HG02840 (cell line): ENCODE results near the gene CCDC85C.

Experiments used
- ATAC-seq: cut with Tn5 transposase; IDR thresholded peaks from one replicate; pipeline ENCODE4 v1.9.1; 2021; ENCODE audit warnings: mild to moderate bottlenecking, moderate library complexity, moderate number of reproducible peaks; ENCODE audit not compliant: unreplicated experiment, low FRiP score

Gene CCDC85C

DNA sequence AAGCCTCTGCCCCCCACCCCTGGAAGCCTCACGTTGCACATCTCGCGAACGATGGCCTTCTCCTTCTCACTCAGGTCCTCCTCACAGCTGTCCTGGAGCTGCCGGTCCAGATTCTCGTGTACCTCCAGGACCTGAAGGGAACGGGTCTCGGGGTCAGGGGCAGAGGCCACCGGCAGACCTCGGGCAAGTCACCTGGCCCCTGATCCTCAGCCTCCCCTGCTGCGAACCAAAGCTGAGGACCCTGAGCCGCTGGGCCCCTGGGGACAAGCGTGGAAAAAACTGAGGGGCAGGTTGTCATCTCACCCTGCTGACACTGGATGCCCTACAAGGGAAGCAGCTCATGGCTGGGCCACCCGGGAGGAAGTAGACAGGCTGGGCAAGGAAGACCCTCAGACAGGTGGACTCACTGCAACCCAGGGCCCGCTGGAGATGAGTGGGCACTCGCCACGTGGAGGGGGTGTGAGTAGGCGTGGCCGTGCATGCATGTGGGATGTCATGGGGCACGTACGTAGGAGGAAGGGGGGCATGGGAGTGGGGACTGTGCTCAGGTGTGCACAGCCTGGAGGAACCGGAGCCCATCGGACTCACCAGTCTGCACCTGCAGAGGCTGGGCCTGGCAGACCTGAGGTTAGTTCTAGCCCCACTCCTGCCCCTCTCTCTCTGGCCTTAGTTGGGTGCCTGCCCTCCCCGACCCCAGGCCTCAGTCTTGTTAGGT lies 87.7 kb downstream of the CCDC85C start:
- no peak for ATAC-seq

- ATAC-seq: no peak
Observed at GRCh38 chr14:99515301-99516155, 88.5 kb downstream of the CCDC85C start.

DNA sequence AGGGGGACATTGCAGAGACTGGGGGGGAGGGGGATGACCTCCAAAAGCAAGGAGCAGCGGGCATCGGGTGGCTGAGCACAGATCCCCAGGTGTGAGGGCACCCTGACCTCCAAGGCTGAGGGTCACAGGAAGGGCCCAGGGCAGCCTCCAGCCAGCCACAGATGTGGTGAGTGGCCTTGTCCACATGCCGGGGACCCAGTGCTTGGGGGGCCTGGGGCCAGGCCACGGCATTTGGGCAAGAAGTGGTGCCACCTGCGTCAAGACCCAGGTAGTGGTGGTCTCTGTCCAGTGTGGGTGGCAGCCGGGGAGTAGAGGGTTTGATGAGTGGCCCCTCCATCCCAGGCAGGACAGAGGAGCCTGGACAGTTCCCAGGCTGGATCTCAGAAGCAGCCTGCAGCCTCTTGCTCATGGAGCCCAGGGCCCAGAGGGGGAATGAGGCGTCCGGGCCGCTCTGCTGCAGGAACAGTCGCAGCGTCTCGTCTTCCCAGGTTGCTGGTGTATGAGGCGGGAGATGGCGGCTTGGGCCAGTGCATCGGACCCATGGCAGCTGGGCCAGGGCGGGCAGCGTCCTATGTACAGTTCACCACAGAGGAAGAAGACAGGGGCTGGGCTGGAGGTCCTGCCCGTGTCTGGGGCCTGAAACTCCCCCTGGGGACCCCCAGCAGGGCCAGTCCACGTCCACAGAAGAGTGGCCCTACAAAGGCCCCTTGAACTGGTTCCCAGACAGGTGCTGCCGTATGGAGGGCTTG lies 89.3 kb downstream of the CCDC85C start:
- no peak for ATAC-seq

DNA sequence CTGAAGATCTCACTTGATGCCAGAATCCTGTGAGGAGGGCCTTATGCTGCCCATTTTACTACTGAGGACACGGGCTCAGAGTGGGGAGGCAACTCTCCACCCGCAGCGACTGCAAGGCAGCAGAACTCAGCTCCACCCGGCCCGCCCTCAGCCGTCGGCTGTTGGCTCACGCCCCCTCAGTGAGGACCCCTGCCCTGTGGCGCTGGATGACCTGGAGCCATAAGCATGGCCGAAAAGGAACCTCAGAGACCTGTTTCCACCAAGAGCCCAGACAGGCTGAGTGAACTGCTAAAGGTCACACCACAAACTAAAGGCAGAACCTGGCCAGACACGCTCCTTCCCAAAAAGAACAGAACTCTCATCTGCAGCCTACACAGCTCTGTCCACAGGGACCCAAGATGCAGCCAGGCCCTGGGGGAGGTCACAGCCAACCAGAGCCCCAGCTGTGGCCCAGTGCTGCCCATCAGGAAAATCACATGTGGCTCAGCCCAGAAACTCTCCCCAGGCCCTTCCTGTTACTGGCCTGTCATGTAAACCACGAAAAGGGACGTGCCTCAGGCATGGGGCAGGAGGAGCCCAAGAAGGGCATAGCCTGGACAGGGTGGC lies 90.0 kb downstream of the CCDC85C start:
- ATAC-seq: no peak

GRCh38 chr14:99513183-99513694 lies 90.8 kb downstream of the CCDC85C start:
- no peak for ATAC-seq

DNA sequence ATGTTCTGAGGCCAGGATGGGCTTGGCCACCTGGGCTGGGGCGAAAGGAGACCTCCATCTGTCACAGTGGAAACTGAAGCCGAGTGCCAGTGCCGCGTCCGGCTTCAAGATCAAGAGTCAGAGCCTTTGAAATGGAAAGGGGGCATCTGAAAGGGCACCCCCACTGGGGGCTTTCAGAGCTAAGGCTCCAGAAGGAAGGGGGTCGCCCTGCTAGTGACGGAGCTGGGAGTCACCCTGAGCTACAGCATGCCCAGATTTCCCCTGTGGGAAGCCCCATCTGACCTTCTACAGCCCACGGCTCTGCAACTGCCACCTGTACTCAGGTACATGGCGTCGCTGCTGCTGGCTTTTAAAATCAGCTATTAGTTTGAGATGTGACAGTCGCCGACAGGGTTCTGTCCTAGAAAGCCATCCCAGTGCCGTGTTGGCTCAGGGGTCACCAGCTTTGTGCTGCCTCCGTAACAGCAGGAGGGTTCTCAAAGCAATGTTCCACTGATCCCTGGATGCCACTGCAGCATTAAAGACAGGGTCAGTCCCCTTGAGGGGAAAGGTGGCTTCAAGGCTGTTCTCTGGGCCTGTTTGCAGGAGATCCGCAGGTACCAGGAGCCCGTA lies 91.3 kb downstream of the CCDC85C start:
- ATAC-seq: no peak

- no peak for ATAC-seq
Observed at GRCh38 chr14:99512110-99512449, 91.9 kb downstream of the CCDC85C start.

DNA sequence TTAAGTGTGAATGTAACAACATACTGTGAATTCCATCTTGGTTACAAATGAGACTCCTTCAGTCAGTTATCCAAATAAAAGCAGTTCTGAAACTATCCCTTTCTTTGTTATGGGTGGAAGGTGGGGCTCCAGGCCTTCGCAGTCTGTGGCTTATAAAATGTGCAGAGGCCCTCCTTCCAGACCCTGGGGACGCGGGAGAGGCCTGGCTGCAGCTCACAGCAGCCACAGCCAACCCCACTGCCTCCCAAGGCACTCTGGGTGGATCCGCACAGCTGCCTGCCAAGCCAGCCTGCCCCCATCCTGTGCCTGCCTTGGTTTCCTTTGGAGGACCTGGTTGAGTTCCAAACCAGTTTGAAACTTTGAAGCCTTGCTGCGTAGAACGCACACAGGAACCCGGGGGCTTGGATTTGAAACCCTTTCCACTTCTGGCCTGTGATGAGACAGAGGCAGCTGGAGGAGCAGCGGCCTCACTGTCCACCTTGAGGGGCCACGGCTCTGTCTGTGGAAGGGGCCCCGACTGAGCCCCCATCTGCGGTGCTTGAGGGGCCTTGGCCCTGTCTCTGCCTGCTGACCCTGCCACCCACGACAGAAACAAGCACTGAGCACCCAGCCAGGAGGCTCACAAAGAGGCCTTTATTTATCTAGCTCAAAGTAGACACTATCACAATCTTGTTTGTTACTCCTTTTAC lies 92.4 kb downstream of the CCDC85C start:
- no peak for ATAC-seq

DNA sequence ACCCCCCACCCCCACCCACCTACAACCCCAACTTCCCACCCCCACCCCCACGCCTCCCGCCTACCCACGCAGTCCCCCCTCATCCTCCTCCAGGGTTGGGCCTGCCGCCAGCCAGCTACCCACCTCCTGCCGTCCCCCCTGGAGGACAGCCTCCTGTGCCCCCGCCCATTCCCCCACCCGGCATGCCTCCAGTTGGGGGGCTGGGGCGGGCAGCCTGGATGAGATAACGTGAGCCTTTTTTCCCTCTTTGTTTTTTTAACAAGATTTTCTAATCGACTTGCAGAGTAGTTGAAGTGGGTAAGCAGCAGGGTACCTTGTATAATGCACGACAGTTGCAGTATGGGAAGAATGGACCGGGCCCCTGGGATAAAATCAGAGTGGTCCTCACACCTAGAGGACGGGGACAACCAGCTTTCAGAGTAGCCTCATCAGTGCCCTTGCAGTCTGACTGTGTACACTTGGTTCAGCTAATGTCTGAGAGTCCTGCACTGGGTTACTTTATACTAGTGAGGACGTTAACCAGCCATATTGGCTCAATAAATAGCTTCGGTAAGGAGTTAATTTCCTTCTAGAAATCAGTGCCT lies 93.4 kb downstream of the CCDC85C start:
- no peak for ATAC-seq

GRCh38 chr14:99509871-99510555 lies 94.0 kb downstream of the CCDC85C start:
- ATAC-seq: no peak

DNA sequence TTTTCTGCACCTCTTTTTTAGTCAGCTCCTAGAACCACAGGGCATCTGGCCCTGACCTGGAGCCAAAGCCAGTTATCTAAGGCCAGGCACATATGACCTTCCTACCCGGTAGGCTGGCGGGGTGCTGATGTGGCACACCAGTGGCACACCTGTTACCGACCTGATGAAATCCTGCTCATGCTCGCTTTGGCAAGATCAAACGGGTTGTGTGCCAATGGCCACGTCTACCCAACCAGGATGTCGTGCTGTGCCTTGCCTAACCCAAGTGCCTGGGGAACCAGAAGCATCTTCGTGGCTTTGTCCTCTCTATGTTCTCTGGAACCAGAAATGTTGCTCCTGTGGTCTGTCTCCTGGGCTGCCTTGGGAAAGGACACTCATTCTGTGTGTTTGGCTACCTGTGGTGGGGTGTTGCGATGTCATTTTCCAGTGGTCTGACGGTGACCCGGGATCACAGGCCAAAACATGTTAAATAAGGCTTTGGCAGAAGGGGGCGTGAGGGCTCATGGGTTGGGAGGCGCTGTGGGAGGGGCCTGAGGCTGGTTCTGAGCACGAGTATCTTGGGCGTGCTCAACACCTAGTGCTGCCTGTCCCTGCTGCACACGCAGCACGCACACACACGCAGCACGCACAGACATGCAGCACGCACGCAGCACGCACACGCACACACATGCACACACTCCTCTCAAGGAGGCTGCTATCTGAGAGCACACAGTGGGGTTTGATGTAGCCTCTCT lies 94.9 kb downstream of the CCDC85C start:
- ATAC-seq: no peak

- no peak for ATAC-seq
Observed at GRCh38 chr14:99507860-99508640, 96.0 kb downstream of the CCDC85C start.

DNA sequence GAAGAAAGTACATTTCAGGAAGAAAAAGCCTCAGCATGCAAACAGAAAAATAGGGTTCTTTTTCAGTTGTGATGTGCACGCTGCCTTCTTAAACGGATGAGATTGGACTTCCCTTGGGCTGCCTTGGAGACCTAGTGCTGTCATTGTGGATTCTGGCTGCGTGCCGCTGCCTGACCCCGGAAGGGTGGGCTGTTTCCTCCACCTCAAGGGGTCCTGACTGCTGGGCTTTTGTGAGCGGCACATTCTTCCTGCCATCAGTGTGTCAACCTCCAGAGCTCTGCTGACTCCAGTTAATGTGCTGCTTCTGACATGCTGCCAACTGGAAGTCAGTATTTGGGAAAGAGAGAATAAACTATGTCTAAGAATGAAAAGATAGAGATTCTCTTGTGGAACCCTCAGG lies 97.7 kb downstream of the CCDC85C start:
- no peak for ATAC-seq

DNA sequence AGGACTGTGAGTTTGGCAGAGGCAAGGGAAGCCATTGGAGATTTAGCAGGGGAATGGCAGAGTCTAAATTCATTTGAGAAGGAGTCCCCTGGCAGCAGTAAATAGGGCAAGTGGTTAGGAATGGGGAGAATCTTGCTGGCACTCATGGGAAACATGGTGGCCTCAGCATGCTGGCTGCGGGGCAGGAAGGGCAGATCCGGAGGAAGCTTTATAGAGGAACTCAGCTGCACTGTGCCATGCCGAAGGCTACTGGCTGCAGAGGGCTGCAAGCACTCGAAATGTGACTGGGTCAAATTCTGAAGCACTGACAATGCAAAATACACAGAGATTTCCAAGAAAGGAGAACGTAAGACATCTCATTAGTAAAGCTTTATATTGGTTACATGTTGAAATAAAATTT lies 98.9 kb downstream of the CCDC85C start:
- ATAC-seq: no peak

DNA sequence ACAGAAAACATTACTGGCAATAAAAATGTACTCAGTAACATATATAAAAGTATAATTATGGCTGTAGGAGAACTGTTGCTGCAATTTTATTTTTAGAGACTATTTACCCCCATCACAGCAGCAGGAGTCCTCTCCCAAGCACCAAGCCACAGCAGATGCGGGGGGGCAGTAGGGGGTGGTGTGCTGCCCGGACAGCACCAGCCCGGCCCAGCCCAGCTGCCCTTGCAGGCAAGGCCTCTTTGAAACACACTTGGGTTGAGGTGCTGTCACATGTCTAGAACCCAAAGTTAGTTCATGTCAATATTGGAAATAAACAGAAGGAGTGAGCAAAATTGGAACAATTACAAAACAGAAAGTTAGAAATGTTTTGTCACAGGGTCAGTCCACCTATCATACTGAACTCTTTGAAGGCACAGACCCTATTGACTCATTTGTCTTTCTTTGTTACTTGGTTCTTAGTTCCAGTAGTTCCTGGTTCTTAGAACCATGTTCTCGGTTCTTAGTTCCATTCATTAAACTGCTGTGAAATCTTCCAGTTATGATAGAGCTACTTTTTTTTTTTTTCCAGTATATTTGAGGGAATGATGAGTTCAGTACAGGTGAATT lies 100.1 kb downstream of the CCDC85C start:
- no peak for ATAC-seq

GRCh38 chr14:99502989-99503421 lies 101.0 kb downstream of the CCDC85C start:
- ATAC-seq: no peak

GRCh38 chr14:99497894-99498293 lies 106.1 kb downstream of the CCDC85C start:
- ATAC-seq: no peak
